GM12864 (cell line): ENCODE results near the gene NABP1.

Source experiments
- DNase-seq: peaks from one replicate; pipeline ENCODE4 v3.0.0-alpha.2; 2011; ENCODE audit warnings: low read depth
- H3K4me3 ChIP-seq: 2 replicates; pipeline ENCODE4 v1.5.1; 2011; ENCODE audit warnings: mild to moderate bottlenecking, low read depth, low read length, control low read depth
- CTCF ChIP-seq: IDR thresholded peaks from 2 replicates; pipeline ENCODE4 v1.5.1; 2011; ENCODE audit warnings: low read depth, mild to moderate bottlenecking, moderate library complexity, low read length, control low read depth, inconsistent platforms; ENCODE audit errors: missing control alignments

The NABP1 gene

GRCh38 chr2:191696001-191696400, 18.1 kb downstream of the NABP1 start:
- TF ChIP-seq CTCF, result no peak
- no peak for DNase-seq
- no peak overlapping the region for H3K4me3 ChIP-seq

GRCh38 chr2:191696966-191697365, 19.0 kb downstream of the NABP1 start:
- no peak for TF ChIP-seq CTCF
- no peak overlapping the region for H3K4me3 ChIP-seq
- no peak for DNase-seq

GRCh38 chr2:191697870-191698269, 19.9 kb downstream of the NABP1 start:
- no peak for DNase-seq
- no peak overlapping the region for H3K4me3 ChIP-seq
- TF ChIP-seq CTCF, result no peak

- no peak for DNase-seq
- H3K4me3 ChIP-seq, result no peak overlapping the region
- no peak for TF ChIP-seq CTCF
These were observed 21.5 kb downstream of the NABP1 start for GRCh38 chr2:191699341-191699945.

- DNase-seq, result no peak
- TF ChIP-seq CTCF, result no peak
- H3K4me3 ChIP-seq, result no peak overlapping the region
These were observed 23.1 kb downstream of the NABP1 start for GRCh38 chr2:191701029-191701428.

- H3K4me3 ChIP-seq, result no peak overlapping the region
- TF ChIP-seq CTCF, result no peak
- DNase-seq, result no peak
These were observed 23.8 kb downstream of the NABP1 start for GRCh38 chr2:191701696-191702095.

- no peak for TF ChIP-seq CTCF
- H3K4me3 ChIP-seq, result no peak overlapping the region
- DNase-seq, result no peak
These were observed 25.3 kb downstream of the NABP1 start for GRCh38 chr2:191703079-191703725.
